Inflammatory macrophage (primary cell): ENCODE results near the gene MTERF4.

Experiments
- DNase-seq, 2 donors: peaks; one replicate each; pipeline ENCODE4 v3.0.0-alpha.2; 2020 to 2022
- total RNA-seq, 18 experiments: gene quantifications; one replicate each; lab custom pipeline; 2026; ENCODE audit warnings: mixed read lengths in 6 of 18, inconsistent platforms in 2 of 18; lab: John Stamatoyannopoulos, UW

Gene MTERF4, protein sequence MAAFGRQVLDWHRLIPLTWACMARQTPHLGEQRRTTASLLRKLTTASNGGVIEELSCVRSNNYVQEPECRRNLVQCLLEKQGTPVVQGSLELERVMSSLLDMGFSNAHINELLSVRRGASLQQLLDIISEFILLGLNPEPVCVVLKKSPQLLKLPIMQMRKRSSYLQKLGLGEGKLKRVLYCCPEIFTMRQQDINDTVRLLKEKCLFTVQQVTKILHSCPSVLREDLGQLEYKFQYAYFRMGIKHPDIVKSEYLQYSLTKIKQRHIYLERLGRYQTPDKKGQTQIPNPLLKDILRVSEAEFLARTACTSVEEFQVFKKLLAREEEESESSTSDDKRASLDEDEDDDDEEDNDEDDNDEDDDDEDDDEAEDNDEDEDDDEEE
- total RNA-seq = 5.4 to 26.9 (median 17.4) reads per million in 18 experiments

DNA sequence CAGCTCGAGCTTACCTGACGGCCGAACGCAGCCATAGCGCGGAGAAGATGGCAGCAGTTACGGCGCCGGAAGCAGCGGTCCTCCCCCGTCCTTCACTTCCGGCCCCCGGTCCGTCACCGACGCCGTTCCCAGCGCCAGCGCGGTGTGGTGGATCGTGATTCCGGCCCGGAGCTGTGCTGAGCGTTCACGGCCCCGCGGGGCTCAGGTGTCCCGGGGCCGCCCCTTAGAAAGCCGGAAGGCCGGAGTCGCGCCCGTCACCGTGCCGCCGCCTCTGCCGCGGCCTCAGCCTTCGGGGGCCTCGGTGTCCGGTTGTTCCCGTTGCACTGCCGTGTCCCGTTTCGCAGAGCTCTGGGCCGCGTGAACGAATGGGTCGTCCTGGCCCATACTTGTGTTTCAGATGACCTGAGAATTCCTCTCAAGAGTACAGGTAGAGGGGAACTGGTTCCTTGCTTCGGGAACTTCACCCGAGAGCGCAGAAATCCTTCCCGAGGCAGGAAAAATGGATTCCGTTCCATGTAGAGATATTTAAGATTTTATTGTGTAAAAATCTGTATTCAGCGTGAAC, at the start of gene MTERF4:
TSS of gene MTERF4 (minus strand) at position 49 of the 565 bp plus-strand sequence. CDS start at position 35, 14 bp downstream.
- DNase-seq = peak; percentile 84 to 87

DNA sequence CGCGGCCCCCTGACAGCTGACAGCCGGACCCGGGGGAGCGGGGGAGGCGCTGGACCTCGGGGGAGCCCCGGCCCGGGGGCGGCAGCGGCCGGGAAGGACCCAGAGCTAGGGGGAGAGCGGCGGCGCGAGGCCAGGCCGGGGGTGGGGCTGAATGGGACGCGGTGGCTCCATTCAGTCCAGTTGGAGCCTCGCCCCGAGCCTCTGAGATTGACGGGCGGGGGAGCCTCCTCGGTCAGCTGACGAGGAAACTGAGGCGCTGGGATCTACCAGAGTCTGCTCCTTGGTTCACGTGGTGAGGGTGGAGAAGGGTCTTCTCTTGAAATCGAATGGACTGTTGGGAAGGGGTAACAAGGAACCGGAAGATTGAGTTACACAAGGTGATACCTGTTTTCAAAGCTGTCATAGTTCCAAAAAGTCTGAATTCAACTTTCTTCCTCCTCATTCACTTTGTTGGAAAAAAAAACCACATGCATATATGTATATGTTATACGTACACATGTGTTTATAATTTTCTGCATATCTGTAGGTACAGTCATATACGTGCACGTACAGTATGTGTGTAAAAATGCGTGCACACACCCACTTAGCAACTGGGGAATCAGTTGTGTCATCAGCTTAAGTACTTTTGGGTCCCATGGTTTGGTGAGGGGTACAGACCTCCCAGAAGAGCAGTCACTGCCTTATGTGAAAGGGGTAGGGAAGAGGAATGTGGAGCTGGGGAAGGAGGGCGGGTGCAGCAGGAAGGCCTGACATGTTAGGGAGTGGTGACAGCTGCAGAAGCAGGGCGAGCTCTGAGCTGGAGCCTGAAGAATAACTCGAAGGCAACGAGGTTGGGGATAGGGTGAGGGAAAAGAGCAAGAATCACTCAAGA, 48.8 kb upstream of the MTERF4 start:
- DNase-seq = peak in 1 of 2 donors; percentile 8

DNA sequence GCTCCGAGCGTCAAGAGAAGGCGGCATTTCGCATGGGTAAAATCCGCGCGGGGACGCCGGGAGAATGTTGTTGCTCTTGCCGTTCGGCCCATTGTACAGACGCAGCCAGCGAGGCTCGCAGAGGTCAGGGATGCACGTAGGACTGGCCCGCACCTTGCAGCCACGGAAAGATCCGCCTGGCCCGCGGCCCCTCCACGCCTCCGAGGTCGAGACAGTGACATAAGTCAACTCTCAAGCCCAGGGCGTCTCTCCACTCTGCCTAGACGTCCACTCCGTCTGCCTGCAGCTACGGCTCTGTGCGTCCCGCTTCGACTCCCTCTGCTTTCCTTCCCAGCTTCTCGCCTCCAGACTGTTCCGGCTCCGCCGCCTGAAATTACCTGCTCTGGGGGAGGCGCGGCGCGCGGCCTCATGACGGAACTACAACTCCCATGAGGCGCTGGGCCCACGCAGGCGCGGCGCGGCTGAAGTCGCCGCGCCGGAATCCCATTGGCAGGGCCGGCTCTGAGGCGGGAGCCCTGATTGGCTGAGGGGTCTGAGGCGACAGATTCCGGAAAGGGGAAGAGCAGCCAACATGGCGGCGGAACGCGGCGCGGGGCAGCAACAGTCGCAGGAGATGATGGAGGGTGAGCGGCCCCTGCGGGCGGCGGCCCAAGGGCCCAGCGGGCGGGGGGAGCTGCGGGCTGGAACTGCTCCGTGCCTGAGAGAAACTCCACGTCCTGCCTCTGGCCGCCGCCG, 48.0 kb upstream of the MTERF4 start, which contains the start of gene PPP1R7:
TSS of gene PPP1R7 (plus strand) at position 543 of the 735 bp plus-strand sequence. CDS start at position 572, 29 bp downstream.
- DNase-seq = peak; percentile 93 to 96

DNA sequence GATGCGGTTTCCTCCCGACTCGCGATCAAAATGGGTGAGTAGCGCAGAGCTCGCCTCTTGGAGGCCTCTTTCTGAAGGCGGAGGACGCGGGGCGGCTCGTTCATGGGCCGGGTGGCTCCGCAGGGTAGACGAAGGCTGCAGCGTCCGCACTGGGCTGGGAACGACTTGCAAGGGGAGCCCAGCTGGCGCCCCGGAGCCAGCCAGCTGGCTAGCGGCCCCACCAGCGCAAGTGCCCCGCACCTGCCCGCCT, 47.5 kb upstream of the MTERF4 start:
- DNase-seq = no peak

DNA sequence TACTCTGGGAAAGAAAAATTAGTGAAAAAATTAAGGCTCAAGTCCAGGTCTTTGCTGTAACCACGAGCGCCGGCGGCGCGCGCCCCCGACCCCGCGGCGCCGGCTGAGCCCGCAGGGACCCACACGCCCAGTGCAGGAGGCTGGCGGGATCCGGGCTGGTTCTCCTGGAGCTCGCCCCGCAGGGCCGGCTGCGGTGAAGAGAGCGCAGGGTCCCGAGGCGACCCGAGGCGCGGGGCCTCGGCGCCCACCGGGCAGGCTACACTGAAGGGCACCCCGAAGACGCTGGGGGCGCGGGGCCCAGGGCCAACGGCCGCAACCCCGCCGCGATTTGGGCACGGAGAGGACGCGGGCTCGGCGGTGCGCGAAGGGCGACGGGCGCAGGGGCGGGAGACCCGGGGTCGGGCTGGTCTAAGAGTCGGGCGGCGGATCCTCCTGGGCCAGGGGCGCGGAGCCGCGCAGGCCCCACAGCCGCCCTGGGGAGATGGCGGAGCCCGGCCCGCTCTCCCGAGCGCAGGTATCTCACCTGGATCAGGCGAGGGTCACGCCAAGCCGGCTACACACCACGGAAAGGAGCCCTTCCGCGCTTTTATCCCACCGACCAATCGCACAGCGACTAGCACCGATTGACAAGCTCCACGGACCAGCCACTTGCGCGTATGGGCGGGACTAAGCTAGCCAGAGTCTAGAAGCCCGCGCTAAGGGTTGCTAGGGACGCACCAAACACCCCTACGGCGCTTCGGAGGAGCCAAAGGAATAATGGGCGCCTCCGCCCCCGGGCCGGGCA, 47.0 kb upstream of the MTERF4 start, which contains the start of gene PASK:
TSS of gene PASK (minus strand) at position 582 of the 784 bp plus-strand sequence. CDS start 6,440 bp downstream, outside the sequence.
- peak; percentile 95 to 97 for DNase-seq

DNA sequence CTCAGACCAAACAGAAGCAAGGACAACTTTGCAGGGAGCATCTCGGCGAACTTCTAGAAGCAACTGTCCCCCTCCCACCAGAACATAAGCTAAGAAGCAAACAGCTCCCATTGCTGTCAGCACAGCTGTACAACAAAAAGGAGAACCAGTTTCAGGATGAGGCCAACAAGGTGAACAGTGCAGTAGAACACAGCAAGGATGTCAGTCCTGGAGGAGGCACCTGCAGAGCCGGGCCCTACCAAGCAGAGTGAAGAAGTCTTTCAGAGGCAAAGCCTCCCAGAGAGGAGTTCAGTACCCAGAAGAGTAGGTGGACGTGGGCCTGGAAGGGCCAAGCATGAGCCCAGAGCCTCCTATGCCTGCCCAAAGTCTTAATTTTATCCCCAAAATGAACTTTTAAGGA, 46.2 kb upstream of the MTERF4 start:
- DNase-seq = no peak

DNA sequence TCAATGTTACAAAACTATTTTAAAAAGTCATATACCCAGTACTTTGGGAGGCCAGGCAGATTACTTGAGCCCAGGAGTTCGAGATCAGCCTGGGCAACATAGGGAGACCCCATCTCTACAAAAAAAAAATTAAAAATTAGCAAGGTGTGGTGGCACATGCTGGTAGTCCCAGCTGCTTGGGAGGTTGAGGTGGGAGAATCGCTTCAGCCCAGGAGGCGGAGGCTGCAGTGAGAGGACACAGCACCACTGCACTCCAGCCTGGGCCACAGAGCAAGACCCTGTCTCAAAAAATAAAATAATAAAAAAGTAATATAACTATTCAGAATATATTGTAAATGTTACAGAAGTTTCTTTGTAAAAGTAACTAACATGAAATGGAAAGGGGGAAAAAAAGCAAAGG, 45.2 kb upstream of the MTERF4 start:
- no peak for DNase-seq

DNA sequence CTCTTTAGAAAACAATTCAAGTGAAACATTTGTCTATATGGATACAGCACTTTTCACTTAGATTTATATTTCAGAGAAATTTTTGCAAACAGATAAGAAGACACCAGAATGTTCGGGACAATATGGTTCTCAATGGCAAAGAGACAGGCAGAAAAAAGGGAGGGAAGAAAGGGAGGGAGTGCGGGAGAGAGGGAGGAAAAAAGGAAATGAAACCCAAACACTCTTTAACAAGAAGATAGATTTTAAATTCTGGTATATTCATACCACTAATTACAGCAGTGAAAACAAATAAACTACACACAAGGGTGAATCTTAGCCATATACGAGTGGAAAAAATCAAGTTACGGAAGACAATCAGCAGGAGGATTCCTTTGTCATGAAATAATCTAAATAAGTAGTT, 44.2 kb upstream of the MTERF4 start:
- no peak for DNase-seq

DNA sequence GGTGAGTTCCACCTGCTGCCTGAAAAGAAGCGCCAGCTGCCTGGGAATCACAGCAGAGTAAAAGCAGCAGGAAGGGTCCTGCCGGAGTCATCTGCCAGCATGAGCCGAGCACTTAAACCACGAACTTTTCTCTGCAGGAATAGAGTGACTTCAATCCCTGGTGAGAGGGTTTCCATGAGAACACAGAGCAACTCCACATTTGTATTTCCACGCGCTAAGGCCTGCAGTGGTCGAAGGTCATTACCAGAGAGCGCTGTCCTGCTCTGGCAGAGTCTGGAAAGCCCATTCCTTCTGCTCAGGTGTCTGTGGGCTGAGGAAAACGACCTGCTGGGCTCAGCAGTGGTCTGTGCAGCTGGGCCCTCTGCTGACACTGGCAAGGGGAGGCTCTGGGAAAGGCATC, 40.5 kb upstream of the MTERF4 start:
- no peak for DNase-seq

DNA sequence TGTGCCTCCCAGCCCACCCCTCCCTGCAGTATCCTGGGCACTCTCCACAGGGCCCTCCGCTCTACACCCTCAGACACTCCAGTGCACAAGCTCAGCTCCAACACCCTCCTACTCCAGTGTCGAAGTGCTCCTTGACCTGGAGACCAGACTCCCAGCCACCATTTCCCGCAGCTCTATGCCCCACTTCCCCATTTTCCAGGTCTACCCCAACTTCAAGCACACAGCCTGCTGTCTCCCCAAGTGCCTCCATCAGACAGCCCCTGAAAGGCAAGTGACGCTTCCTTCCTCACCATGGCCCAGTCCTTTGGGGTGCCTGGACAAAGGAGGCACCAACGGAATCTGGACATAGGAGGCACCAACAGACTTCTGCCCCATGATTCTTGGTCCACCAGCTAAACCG, 40.0 kb upstream of the MTERF4 start:
- no peak for DNase-seq

DNA sequence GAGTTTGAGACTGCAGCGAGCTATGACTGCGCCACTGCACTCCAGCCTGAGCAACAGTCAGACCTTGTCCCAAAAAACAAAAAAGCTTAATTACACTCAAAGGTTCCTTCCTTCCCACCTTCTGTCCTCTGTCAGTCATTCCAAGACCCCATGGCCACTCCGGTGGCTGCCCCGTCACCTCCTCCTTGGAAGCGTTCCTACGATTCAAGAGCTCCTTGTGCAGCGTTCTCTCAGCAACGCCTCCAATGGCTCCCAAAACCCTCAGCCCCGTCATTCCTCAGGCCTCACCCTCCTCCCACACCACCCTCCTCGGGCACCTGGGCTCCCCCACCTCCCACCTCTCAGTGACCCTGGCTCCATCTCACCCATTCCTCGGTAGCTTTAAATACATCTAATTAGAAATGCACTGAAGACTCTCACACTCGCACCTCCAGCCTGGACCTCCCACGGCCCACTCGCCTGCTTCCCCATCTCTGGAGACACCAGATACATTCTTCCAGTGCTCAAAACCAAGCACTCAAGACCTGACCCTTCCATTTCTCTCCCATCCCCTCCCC, 39.2 kb upstream of the MTERF4 start:
- no peak for DNase-seq

DNA sequence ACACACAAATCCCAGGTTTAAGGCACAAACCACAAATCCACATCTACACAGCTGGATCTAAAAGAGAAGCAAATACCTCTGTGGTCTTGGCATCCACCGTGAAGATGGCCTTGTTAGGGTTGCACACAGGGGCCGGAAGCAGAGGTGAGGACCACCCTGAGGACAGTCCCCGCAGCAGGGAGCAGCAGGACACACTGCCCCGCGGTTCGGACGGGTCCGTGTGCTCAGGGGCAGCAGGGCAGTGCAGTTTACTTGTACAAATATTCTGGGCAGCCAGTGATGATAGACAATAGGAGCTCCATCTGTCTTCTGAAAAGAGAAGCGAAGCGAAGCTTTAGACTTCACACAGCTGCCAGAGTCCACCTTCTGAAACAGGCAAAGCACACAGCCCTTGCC, 38.4 kb upstream of the MTERF4 start:
- no peak for DNase-seq

DNA sequence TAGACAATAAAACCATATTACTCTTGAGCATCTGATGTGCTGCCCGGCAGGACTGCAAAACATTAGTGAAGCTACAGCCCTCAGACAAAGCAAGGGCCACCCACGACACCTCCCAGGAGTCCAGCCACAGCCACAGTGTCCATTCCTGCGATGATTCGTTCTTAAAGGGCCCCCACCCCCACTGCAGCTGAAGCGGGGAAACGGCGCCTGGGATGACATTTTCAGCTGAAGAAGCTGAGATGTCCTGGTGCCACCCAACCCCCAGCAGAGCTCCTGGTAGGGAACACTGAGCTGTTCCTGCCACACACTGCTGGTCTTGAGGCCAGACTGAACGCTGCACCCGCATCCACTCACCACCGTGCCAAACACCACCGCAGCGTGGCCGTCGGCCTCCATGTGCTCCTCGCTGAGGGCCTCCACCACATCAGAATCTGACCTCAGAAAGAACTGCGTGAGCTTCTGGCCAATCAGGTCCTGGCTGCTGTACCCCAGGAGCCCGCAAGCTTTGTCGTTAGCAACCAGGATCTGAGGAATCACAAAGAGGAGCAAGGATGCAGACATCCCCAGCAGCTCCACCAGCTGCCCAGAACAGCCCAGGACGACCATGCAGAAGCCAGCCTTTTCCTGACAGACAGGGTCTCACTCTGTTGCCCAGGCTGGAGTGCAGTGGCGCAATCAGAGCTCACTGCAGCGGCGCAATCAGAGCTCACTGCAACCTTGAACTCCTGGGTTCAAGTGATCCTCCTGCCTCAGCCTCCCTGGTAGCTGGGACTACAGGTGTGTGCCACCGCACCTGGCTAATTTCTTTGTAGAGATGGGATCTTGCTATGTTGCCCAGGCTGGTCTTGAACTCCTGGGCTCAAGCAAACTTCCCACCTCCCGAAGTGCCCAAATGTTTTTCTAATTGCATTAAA, 37.7 kb upstream of the MTERF4 start:
- no peak for DNase-seq

DNA sequence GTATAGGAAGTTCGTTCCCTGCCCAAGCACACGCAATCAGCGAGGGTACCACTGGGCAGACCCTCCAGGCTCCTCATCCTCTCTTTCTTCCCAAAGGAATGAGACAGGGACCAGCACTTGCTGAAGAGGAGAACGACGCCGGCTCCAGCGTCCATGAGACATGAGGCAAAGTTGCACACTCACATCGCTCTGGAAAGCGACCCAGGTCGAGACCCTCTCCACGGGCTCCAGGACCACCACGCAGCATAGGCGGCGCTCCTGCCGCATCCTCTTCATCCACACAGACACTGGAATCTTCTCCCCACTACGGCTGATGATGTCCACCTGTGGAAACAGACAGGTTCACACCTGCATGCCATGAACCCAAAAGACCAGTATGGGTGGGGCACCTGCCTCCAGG, 36.4 kb upstream of the MTERF4 start:
- no peak for DNase-seq

DNA sequence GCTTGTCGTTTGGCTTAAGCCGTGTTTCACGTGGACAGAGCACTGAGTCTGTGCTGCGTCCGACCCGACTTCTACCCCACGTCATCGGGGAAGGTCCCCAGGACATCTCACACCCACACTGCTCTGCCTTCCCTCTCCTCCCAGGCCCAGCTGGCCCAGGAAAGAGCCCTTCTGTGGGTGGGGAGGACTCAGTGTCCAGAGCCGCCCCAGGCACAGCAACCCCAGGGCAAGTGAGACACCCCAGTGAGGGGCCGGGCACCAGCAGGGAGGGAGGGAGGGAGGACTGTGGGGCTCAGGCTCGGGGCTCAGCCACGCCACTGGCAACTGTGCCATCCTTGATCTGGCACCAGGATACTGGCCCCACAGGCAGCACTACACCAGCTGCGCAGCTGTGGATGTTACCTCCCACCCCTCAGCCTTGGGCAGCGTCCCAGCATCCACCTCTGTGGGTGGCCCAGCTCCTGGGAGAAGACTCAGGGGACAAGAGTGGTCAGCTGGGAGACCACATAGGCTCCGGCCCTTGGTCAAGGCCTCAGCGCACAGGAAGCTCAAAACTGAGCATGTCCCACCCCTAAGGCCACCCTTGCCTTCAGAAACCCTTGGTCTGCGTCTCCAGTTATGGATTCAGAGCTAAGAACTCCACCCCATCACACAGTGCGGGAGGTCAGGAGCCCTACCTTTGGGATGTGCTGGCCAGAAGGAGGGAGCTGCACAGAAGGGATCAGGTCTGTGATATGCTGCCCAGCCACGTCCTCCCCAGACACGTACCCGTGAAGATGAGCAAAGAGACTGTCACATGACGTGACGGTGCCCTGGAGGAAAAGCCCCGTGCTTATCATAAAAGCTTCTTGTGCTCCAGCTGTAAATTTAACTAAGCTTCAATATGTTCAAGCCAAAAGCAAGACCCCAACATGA, 35.4 kb upstream of the MTERF4 start:
- DNase-seq = no peak

DNA sequence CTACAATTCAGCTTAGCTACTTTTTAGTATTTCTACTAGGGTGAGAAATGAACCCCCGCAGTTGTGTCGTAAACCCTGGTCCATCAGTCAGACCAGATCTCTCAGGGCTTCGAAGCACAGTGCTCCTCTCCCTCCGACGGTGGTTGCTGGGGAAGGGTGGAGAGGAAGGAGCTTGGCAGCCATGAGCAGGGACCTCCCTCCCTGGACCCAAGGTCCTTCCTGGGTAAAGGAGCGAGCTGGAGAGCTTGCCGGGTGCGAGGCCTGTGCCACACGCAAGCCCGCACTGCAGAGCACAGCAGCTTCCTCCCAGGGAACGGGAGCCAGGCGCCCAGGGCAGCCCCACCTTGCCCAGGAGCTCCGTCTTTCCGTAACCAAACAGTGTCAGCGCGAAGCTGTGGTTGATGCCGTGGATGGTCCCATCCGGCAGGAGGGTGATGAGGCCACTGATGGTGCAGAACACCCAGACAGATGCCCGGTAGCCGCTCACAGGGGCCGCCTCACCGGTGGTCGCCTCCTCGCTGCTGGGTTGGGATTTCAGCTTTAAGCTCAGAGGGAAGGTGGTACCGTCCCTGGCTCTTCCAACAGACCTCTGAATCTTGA, 34.7 kb upstream of the MTERF4 start:
- DNase-seq = no peak

DNA sequence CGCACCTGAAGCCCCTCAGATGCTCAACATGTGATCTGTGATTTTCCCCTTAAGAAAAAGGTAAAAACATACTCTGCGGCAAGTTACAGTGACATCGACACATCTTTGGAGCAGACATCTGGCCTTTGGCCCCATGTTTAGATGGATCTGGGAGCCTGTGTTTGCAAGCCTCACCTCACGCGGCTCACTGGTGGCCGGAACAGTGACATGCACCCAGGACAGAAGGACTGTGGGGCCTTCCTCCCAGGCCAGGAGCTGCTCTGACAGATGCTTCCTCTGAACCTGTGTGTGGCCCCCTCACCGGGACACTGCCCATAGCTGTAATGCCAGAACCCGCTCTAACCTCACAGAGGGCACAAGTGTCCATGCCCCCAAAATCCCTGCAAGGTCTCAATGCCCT, 34.1 kb upstream of the MTERF4 start:
- DNase-seq = no peak

DNA sequence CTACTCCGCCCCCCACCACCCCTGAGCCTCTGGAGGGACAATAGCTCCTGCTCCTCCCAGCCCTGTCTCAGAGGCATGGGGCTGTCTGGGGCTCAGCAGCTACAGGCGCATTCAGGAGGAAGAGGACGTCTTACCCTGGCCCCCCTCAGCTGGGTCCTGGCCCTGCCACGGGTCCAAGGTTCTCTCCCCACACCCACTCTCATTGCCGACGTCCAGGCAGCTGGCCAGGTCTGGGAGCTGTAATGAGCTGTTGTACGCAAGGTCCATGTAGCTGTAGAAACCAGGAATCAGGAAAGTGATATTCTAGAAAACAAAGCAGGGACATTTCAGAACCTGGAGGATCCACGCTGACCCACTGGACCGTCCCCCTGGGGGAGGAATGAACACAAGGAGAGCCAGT, 33.6 kb upstream of the MTERF4 start:
- no peak for DNase-seq

DNA sequence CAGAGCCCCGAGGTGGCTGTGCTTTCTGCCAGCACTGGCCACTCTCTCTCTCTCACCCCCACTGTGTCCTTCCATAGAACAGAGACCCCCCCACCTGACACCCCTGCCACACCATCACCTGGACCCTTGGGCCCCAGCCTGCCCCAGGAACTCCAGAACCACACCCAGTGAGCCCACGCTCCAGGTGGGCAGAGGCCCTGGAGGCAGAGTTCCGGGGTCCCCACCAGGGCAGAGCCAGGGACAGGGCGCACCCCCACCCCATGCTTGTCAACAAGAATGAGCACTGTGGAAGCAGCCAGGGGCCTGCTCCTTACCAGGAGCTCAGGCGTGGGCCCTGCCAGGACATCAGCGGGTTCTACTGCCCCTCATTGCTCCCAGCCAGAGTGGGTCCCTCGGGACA, 32.6 kb upstream of the MTERF4 start:
- DNase-seq = no peak
